ENCODE data around the gene ESR2.
"Not testable (repeated sequence)": the region's sequence is repeated elsewhere in the genome, so short reads cannot be mapped to it uniquely, and the experiment has no call there.

The ESR2 gene

GRCh38 chr14:64049616-64050381 is 244.4 kb downstream of the ESR2 start:
- in situ Hi-C loops (cut with MboI; ENCODE audit: low sequenced_read_pairs): no loop called here

- in situ Hi-C loops (cut with MboI; ENCODE audit: low sequenced_read_pairs): no loop called here
These were observed 249.1 kb downstream of the ESR2 start for GRCh38 chr14:64045091-64045490.

- in situ Hi-C loops (cut with MboI; ENCODE audit: low sequenced_read_pairs): not testable (repeated sequence)
These were observed 250.9 kb downstream of the ESR2 start for GRCh38 chr14:64043296-64043695.

GRCh38 chr14:64040044-64040443 is 254.1 kb downstream of the ESR2 start:
- in situ Hi-C loops (cut with MboI; ENCODE audit: low sequenced_read_pairs): no loop called here

GRCh38 chr14:64038841-64039542 is 255.2 kb downstream of the ESR2 start:
- in situ Hi-C loops (cut with MboI; ENCODE audit: low sequenced_read_pairs): no loop called here

- in situ Hi-C loops (cut with MboI; ENCODE audit: low sequenced_read_pairs): not testable (repeated sequence)
These were observed 256.1 kb downstream of the ESR2 start for GRCh38 chr14:64037869-64038745.

GRCh38 chr14:64035143-64035542 is 259.0 kb downstream of the ESR2 start:
- in situ Hi-C loops (cut with MboI; ENCODE audit: low sequenced_read_pairs): no loop called here
